HG03135 (cell line): Measurements from ENCODE around the gene DPYD.

Experiments used
- ATAC-seq: cut with Tn5 transposase; IDR thresholded peaks from one replicate; pipeline ENCODE4 v1.9.1; 2021; ENCODE audit warnings: mild to moderate bottlenecking, moderate library complexity; ENCODE audit not compliant: unreplicated experiment

Gene DPYD

GRCh38 chr1:97560714-97561113, 360.1 kb downstream of the DPYD start:
- no peak for ATAC-seq

- ATAC-seq = no peak
These were observed 366.9 kb downstream of the DPYD start for GRCh38 chr1:97553971-97554370.

GRCh38 chr1:97551113-97551512, 369.7 kb downstream of the DPYD start:
- no peak for ATAC-seq

GRCh38 chr1:97545446-97545845, 375.4 kb downstream of the DPYD start:
- no peak for ATAC-seq

GRCh38 chr1:97540346-97540888, 380.4 kb downstream of the DPYD start:
- no peak for ATAC-seq

GRCh38 chr1:97538113-97538512, 382.7 kb downstream of the DPYD start:
- no peak for ATAC-seq

GRCh38 chr1:97533358-97533757, 387.5 kb downstream of the DPYD start:
- no peak for ATAC-seq

GRCh38 chr1:97529600-97529999, 391.2 kb downstream of the DPYD start:
- no peak for ATAC-seq

GRCh38 chr1:97524211-97524610, 396.6 kb downstream of the DPYD start:
- ATAC-seq = no peak

GRCh38 chr1:97516588-97516987, 404.2 kb downstream of the DPYD start:
- no peak for ATAC-seq

GRCh38 chr1:97508653-97509218, 412.1 kb downstream of the DPYD start:
- no peak for ATAC-seq

- ATAC-seq = no peak
These were observed 413.0 kb downstream of the DPYD start for GRCh38 chr1:97507863-97508262.

GRCh38 chr1:97506368-97506767, 414.5 kb downstream of the DPYD start:
- no peak for ATAC-seq

- ATAC-seq = peak; percentile 98
These were observed 415.0 kb downstream of the DPYD start for GRCh38 chr1:97505816-97506215.

GRCh38 chr1:97505289-97505688, 415.5 kb downstream of the DPYD start:
- peak; percentile 7 for ATAC-seq

- no peak for ATAC-seq
These were observed 418.5 kb downstream of the DPYD start for GRCh38 chr1:97502360-97502759.

- ATAC-seq = no peak
These were observed 419.2 kb downstream of the DPYD start for GRCh38 chr1:97501628-97502027.

GRCh38 chr1:97500760-97501159, 420.1 kb downstream of the DPYD start:
- no peak for ATAC-seq

- ATAC-seq = no peak
These were observed 421.2 kb downstream of the DPYD start for GRCh38 chr1:97499667-97500066.

GRCh38 chr1:97489834-97490233, 431.0 kb downstream of the DPYD start:
- no peak for ATAC-seq

GRCh38 chr1:97488530-97488929, 432.3 kb downstream of the DPYD start:
- ATAC-seq = no peak

GRCh38 chr1:97482022-97482421, 438.8 kb downstream of the DPYD start:
- no peak for ATAC-seq

GRCh38 chr1:97467445-97467844, 453.4 kb downstream of the DPYD start:
- no peak for ATAC-seq
